Smooth muscle cell of the coronary artery (primary cell): Measurements from ENCODE around the gene CD9. TPM values are rescaled to one million over a fixed set of nuclear protein-coding genes. Genes with fewer than 3 reads are reported as not detected.

Source experiments
- total RNA-seq: library from RNA; depleted of rRNA; stranded (reverse); fragments of >200 nt; gene quantifications from 2 replicates; pipeline ENCODE4 v1.2.3, GENCODE V29; 2014; ENCODE audit warnings: low replicate concordance

Gene CD9, protein sequence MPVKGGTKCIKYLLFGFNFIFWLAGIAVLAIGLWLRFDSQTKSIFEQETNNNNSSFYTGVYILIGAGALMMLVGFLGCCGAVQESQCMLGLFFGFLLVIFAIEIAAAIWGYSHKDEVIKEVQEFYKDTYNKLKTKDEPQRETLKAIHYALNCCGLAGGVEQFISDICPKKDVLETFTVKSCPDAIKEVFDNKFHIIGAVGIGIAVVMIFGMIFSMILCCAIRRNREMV
- 104 and 263 TPM in 2 replicates for total RNA-seq

DNA sequence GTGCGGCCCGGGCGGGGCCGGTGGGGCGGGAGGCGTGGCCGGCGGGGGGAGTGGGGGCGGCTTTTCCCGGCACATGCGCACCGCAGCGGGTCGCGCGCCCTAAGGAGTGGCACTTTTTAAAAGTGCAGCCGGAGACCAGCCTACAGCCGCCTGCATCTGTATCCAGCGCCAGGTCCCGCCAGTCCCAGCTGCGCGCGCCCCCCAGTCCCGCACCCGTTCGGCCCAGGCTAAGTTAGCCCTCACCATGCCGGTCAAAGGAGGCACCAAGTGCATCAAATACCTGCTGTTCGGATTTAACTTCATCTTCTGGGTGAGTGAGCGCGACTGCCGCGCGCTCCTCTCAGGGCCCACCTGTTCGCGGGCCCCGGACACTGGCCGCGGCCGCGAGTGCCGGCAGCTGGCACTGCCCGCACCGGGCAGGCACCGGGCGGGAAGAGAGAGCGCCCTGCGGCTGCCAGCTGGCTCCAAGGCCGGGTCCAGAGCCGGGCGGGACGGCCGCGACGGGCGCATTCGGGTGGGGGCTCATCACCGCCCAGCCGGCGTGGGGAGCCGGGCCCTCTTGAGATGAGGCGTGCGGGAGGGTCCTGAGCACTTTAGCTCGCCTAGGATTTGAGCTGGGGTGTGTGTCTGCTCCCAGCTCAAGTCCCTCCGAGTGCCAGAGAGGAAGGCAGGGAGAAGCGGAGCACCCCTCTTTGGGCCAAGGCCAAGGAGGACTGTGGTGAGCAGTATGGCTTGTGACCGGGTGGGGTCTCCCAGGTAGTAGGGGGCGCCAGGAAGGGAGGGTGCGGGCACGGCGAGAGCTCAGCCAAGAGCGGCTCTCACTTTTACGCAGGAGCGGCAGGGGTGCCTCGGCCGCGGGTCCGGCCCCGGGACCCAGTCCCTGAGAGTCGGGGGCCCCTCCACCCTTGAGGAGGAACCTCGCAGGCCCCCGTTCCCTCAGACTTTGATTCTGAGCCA, at the start of gene CD9:
TSS of gene CD9 (plus strand) at position 145 of the 957 bp plus-strand sequence. CDS start at position 245, 100 bp downstream.

Other genes starting within 250 kb of the CD9 start
- gene VWF, start 75.7 kb upstream of the CD9 start, total RNA-seq, result 0.75 and 5.5 TPM in 2 replicates
- gene PLEKHG6, start 110.3 kb downstream of the CD9 start, total RNA-seq, result under 0.01 and 0.08 TPM in 2 replicates
- 54.4 and 102 TPM in 2 replicates for gene TNFRSF1A, start 141.7 kb downstream of the CD9 start, total RNA-seq
- gene SCNN1A, start 175.2 kb downstream of the CD9 start, total RNA-seq, result 0.12 and 0.15 TPM in 2 replicates
- 25.7 and 27.2 TPM in 2 replicates for gene LTBR, start 183.8 kb downstream of the CD9 start, total RNA-seq
- not detected in 2 replicates for gene CD27, start 244.6 kb downstream of the CD9 start, total RNA-seq